ENCODE data around the gene IGSF21.

Gene IGSF21

GRCh38 chr1:18299441-18300338 is 192.1 kb downstream of the IGSF21 start:
- DNase-seq (ENCODE audit: low spot score) = no peak

- no peak for DNase-seq (ENCODE audit: low spot score)
Measured at GRCh38 chr1:18300376-18300775, 192.8 kb downstream of the IGSF21 start.

- DNase-seq (ENCODE audit: low spot score) = no peak
Measured at GRCh38 chr1:18302788-18303413, 195.3 kb downstream of the IGSF21 start.

- DNase-seq (ENCODE audit: low spot score) = no peak
Measured at GRCh38 chr1:18304151-18304869, 196.7 kb downstream of the IGSF21 start.

- no peak for DNase-seq (ENCODE audit: low spot score)
Measured at GRCh38 chr1:18305182-18305795, 197.7 kb downstream of the IGSF21 start.

GRCh38 chr1:18307329-18307898 is 199.8 kb downstream of the IGSF21 start:
- DNase-seq (ENCODE audit: low spot score) = no peak

GRCh38 chr1:18309552-18310155 is 202.1 kb downstream of the IGSF21 start:
- DNase-seq (ENCODE audit: low spot score) = no peak

GRCh38 chr1:18312961-18313360 is 205.4 kb downstream of the IGSF21 start:
- DNase-seq (ENCODE audit: low spot score) = no peak

GRCh38 chr1:18313523-18313922 is 205.9 kb downstream of the IGSF21 start:
- DNase-seq (ENCODE audit: low spot score) = no peak

GRCh38 chr1:18314399-18314798 is 206.8 kb downstream of the IGSF21 start:
- no peak for DNase-seq (ENCODE audit: low spot score)

- no peak for DNase-seq (ENCODE audit: low spot score)
Measured at GRCh38 chr1:18315449-18315848, 207.9 kb downstream of the IGSF21 start.

- DNase-seq (ENCODE audit: low spot score) = no peak
Measured at GRCh38 chr1:18316764-18317163, 209.2 kb downstream of the IGSF21 start.

- no peak for DNase-seq (ENCODE audit: low spot score)
Measured at GRCh38 chr1:18319099-18319498, 211.5 kb downstream of the IGSF21 start.

- peak; percentile 35 for DNase-seq (ENCODE audit: low spot score)
Measured at GRCh38 chr1:18320051-18320450, 212.5 kb downstream of the IGSF21 start.

- DNase-seq (ENCODE audit: low spot score) = no peak
Measured at GRCh38 chr1:18322368-18323032, 214.9 kb downstream of the IGSF21 start.

GRCh38 chr1:18323259-18323658 is 215.7 kb downstream of the IGSF21 start:
- DNase-seq (ENCODE audit: low spot score) = no peak

GRCh38 chr1:18324246-18324645 is 216.6 kb downstream of the IGSF21 start:
- DNase-seq (ENCODE audit: low spot score) = no peak

GRCh38 chr1:18325136-18325535 is 217.5 kb downstream of the IGSF21 start:
- DNase-seq (ENCODE audit: low spot score) = no peak

GRCh38 chr1:18326211-18326897 is 218.8 kb downstream of the IGSF21 start:
- DNase-seq (ENCODE audit: low spot score) = peak; percentile 90

- DNase-seq (ENCODE audit: low spot score) = no peak
Measured at GRCh38 chr1:18327650-18328049, 220.1 kb downstream of the IGSF21 start.

All from cerebellar cortex (tissue), 1 donor.